CD4-positive, CD25-positive, alpha-beta regulatory T cell (primary cell): ENCODE data around the gene GPR146. TPM values are rescaled to one million over a fixed set of nuclear protein-coding genes. Genes with fewer than 3 reads are reported as not detected.
"Not testable (repeated sequence)": the region's sequence is repeated elsewhere in the genome, so short reads cannot be mapped to it uniquely, and the experiment has no call there.

ENCODE experiments used
- ATAC-seq, 2 donors: fragments of 150-1000 bp; cut with Tn5 transposase; one replicate each; pipeline ENCODE4 v1.10.0; 2021; ENCODE audit warnings: low read depth in 2 of 2, moderate number of reproducible peaks in 2 of 2, moderate library complexity in 1 of 2
- DNase-seq, 3 donors: peaks; one replicate each; pipeline versions ENCODE4 v3.0.0 to v3.0.0-alpha.2; 2012 to 2022; ENCODE audit warnings: mixed read lengths in 1 of 3
- H3K27ac ChIP-seq: one replicate; pipeline ENCODE4 v1.7.0; 2013; ENCODE audit warnings: mild to moderate bottlenecking, low read length; ENCODE audit not compliant: insufficient read depth, poor library complexity, severe bottlenecking
- H3K27me3 ChIP-seq: one replicate; pipeline ENCODE4 v1.7.0; 2013; ENCODE audit warnings: low read length; ENCODE audit not compliant: control insufficient read depth, insufficient read depth
- H3K36me3 ChIP-seq: one replicate; pipeline ENCODE4 v1.7.0; 2013; ENCODE audit warnings: mild to moderate bottlenecking, low read length, moderate library complexity; ENCODE audit not compliant: control insufficient read depth, insufficient read depth
- H3K4me1 ChIP-seq: 2 replicates; pipeline ENCODE4 v1.7.0; 2013; ENCODE audit warnings: mild to moderate bottlenecking, low read length; ENCODE audit not compliant: insufficient read depth, control insufficient read depth, poor library complexity, severe bottlenecking
- H3K4me3 ChIP-seq: one replicate; pipeline ENCODE4 v1.7.0; 2013; ENCODE audit warnings: low read depth, mild to moderate bottlenecking, low read length, moderate library complexity
- H3K9me3 ChIP-seq, 2 experiments: 1 replicate in 1 of 2; 2 replicates in 1 of 2; pipeline ENCODE4 v1.7.0; 2013; ENCODE audit warnings: low read length in 2 of 2, mild to moderate bottlenecking in 1 of 2, moderate library complexity in 1 of 2; ENCODE audit not compliant: control insufficient read depth in 2 of 2
- H3K27ac Mint-ChIP-seq, 3 donors: one replicate each; pipeline ENCODE4 v1.8.0; 2020 to 2022; ENCODE audit warnings: mild to moderate bottlenecking in 3 of 3, mixed read lengths in 3 of 3, moderate library complexity in 2 of 3
- H3K27me3 Mint-ChIP-seq: one replicate; pipeline ENCODE4 v1.8.0; 2022; ENCODE audit warnings: mild to moderate bottlenecking, mixed read lengths
- H3K36me3 Mint-ChIP-seq: one replicate; pipeline ENCODE4 v1.8.0; 2020; ENCODE audit warnings: mixed read lengths
- H3K4me1 Mint-ChIP-seq, 4 donors: one replicate each; pipeline ENCODE4 v1.8.0; 2020 to 2022; ENCODE audit warnings: mixed read lengths in 4 of 4, mild to moderate bottlenecking in 1 of 4
- H3K4me3 Mint-ChIP-seq, 4 donors: one replicate each; pipeline ENCODE4 v1.8.0; 2020 to 2022; ENCODE audit warnings: mild to moderate bottlenecking in 4 of 4, mixed read lengths in 4 of 4, moderate library complexity in 3 of 4
- H3K9me3 Mint-ChIP-seq, 7 donors: one replicate each; pipeline ENCODE4 v1.8.0; 2020 to 2022; ENCODE audit warnings: mixed read lengths in 7 of 7, mild to moderate bottlenecking in 3 of 7, moderate library complexity in 2 of 7
- polyA plus RNA-seq, 4 donors: library from polyadenylated mRNA; unstranded; fragments of 300-500 nt; fragmentation: Illumina TruSeq; gene quantifications; one replicate each; pipeline ENCODE4 v1.2.3, GENCODE V29; 2021
- total RNA-seq: library from RNA; stranded (reverse); gene quantifications from one replicate; pipeline ENCODE4 v1.2.3, GENCODE V29; 2022

GPR146 gene
- total and polyA plus RNA-seq, 5 donors from 2014 or later: 14.1 to 26.4 (median 21.3) TPM

DNA sequence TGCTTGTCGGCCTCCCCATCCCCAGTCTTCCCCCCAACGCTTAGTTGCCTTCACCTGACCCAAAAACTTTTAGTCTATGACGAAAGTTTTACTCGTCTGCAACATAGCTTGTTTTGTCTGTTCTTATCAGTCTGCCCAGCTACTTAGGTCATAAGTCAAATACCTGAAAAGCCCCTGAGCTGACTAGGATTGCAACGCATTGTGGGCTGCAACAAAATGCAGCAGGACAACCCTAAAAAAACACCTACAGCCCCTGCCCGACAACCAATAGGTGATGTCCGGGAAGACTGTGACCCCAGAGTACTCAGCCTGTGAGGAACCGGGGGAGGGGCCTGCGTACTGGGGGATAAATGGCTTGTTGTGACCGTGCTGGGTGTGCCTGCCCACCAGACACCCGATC lies 24.3 kb downstream of the GPR146 start:
- no peak overlapping the region for H3K27ac Mint-ChIP-seq
- ATAC-seq (no peak), DNase-seq (no peak)
- no peaks in the 10 kb centered on the region for H3K36me3 Mint-ChIP-seq
- H3K4me1 Mint-ChIP-seq: peaks cover 0 to 12% (median 4%) of the 10 kb centered on the region in 4 donors
- H3K9me3 ChIP-seq: no peaks in the 10 kb centered on the region
- peaks cover 12% of the 10 kb centered on the region for H3K4me1 ChIP-seq
- H3K36me3 ChIP-seq: no peaks in the 10 kb centered on the region
- H3K9me3 Mint-ChIP-seq: peaks cover 0 to 3% (median 0%) of the 10 kb centered on the region in 7 donors
- no peaks in the 10 kb centered on the region for H3K27me3 ChIP-seq
- H3K27me3 Mint-ChIP-seq: peaks cover 4% of the 10 kb centered on the region
- H3K27ac ChIP-seq: no peak overlapping the region
- no peak overlapping the region for H3K4me3 Mint-ChIP-seq
- no peak overlapping the region for H3K4me3 ChIP-seq

DNA sequence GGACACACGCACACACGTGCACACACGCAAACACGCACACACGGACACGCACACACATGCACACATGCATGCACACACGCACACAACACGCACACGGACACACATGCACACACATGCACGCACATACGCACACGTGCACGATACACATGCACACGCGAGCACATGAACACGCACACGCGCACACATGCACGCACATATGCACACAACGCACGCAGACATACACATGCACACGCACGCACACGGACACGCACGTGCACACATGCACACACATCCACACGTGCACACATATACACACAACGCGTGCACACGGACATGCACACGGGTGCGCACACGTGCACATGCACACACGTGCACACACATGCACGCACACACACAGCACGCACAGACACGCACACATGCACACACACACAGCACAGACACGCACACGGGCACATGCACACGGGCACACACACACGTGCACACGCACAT lies 26.2 kb downstream of the GPR146 start:
- Mint-ChIP-seq H3K9me3 (peaks cover 0 to 3% (median 0%) of the 10 kb centered on the region in 7 donors), H3K36me3 (no peaks in the 10 kb centered on the region), H3K4me3 (no peak overlapping the region), H3K27me3 (peaks cover 2% of the 10 kb centered on the region), H3K4me1 (peaks cover 0 to 6% (median 2%) of the 10 kb centered on the region in 4 donors), H3K27ac (no peak overlapping the region)
- H3K4me3 ChIP-seq: no peak overlapping the region
- no peaks in the 10 kb centered on the region for H3K27me3 ChIP-seq
- H3K36me3 ChIP-seq: no peaks in the 10 kb centered on the region
- H3K27ac ChIP-seq: no peak overlapping the region
- DNase-seq: no peak
- no peaks in the 10 kb centered on the region for H3K9me3 ChIP-seq
- ATAC-seq: no peak
- H3K4me1 ChIP-seq: peaks cover 6% of the 10 kb centered on the region

DNA sequence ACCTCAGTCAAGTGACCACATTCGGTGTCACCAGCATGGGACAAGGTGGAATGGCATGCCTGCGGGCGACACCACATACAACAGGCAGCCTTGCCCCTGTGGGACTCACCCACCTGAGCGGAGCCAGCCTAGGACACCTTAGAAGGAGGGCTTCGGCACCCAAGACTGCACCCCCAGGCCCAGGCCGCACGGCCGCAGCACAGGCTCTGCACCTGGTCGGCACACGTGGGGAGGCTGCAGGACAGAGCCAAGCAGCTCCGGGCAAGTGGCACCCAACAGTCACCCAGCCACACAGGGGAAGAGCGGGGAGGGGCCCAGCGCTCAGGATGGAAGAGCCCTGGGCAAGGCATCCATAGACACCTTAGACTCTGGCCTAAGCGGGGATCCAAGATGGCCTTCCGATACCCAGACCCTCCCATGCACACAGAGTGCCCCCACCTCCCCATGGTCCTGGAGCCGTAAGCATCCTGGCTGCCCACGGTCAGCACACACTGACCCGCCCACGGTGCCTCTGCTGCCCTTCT lies 27.4 kb downstream of the GPR146 start:
- no peak overlapping the region for H3K27ac ChIP-seq
- H3K27me3 ChIP-seq: no peaks in the 10 kb centered on the region
- Mint-ChIP-seq H3K4me3 (no peak overlapping the region), H3K27ac (no peak overlapping the region), H3K36me3 (no peaks in the 10 kb centered on the region), H3K27me3 (no peaks in the 10 kb centered on the region), H3K9me3 (peaks cover 0 to 3% (median 0%) of the 10 kb centered on the region in 7 donors), H3K4me1 (peaks cover 0 to 5% (median under 1%) of the 10 kb centered on the region in 4 donors)
- H3K4me1 ChIP-seq: no peaks in the 10 kb centered on the region
- H3K9me3 ChIP-seq: no peaks in the 10 kb centered on the region
- H3K36me3 ChIP-seq: no peaks in the 10 kb centered on the region
- H3K4me3 ChIP-seq: no peak overlapping the region
- DNase-seq: no peak
- ATAC-seq: no peak

DNA sequence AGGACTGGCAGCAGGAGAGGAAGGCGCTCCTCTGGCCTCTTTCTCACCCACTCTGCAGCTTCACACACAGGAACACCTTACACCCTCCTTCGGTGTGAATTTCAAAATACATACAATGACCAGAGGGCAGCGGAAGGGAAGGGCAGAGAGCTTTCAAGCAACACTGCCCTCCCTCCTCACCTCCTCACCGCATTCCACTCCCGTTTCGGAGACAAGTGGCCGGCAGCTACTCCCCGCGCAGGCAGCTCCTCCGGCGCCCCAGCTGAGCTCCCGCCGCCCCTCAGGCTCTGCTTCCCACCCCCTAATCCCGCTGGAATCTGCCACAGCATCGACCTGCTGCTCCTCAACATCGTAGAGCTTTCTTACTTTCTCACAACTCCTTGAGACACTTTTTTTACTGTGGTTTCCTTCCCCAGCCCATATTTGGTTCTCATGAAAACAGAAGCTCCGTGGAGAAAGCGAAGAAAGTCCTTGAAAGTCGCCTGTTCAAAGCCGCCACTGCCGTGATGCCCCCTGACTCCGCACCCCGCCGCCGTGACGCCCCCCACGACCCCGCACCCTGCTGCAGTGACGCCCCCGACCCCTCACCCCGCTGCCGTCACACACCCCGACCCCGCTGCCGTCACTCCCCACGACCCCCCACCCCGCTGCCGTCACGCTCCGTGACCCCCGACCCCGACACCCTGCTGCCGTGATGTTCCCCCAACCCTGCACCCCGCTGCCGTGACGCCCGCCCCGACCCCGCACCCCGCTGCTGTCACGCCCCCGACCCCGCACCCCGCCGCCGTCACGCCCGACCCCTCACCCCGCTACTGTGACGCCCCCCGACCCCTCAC lies 29.0 kb downstream of the GPR146 start:
- peaks cover 0 to 3% (median 0%) of the 10 kb centered on the region in 7 donors for H3K9me3 Mint-ChIP-seq
- Histone ChIP-seq H3K27me3 (no peaks in the 10 kb centered on the region), H3K36me3 (no peaks in the 10 kb centered on the region), H3K4me3 (no peak overlapping the region), H3K9me3 (no peaks in the 10 kb centered on the region), H3K4me1 (no peaks in the 10 kb centered on the region), H3K27ac (no peak overlapping the region)
- peak overlapping the region in 1 of 3 donors; percentile 32 for H3K27ac Mint-ChIP-seq
- no peak overlapping the region for H3K4me3 Mint-ChIP-seq
- no peak for DNase-seq
- H3K4me1 Mint-ChIP-seq: peaks cover 0 to 5% (median under 1%) of the 10 kb centered on the region in 4 donors
- H3K27me3 Mint-ChIP-seq: no peaks in the 10 kb centered on the region
- H3K36me3 Mint-ChIP-seq: no peaks in the 10 kb centered on the region
- no peak for ATAC-seq

DNA sequence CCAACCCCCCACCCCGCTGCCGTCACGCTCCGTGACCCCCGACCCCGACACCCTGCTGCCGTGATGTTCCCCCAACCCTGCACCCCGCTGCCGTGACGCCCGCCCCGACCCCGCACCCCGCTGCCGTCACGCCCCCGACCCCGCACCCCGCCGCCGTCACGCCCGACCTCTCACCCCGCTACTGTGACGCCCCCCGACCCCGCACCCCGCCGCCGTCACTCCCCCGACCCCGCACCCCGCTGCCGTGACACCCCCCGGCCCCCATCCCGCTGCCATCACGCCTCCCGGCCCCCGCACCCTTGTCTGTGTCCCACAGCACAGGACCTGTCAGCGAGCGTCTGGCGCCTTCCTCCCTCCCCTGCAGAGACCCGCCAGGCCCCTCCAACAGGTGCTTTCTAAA lies 29.7 kb downstream of the GPR146 start:
- H3K36me3 ChIP-seq, DNase-seq, H3K27ac Mint-ChIP-seq, H3K9me3 Mint-ChIP-seq, H3K27me3 ChIP-seq, H3K27ac ChIP-seq, H3K4me3 Mint-ChIP-seq, ATAC-seq, H3K27me3 Mint-ChIP-seq, H3K36me3 Mint-ChIP-seq, H3K4me1 ChIP-seq, H3K9me3 ChIP-seq, H3K4me1 Mint-ChIP-seq, H3K4me3 ChIP-seq: not testable (repeated sequence)

DNA sequence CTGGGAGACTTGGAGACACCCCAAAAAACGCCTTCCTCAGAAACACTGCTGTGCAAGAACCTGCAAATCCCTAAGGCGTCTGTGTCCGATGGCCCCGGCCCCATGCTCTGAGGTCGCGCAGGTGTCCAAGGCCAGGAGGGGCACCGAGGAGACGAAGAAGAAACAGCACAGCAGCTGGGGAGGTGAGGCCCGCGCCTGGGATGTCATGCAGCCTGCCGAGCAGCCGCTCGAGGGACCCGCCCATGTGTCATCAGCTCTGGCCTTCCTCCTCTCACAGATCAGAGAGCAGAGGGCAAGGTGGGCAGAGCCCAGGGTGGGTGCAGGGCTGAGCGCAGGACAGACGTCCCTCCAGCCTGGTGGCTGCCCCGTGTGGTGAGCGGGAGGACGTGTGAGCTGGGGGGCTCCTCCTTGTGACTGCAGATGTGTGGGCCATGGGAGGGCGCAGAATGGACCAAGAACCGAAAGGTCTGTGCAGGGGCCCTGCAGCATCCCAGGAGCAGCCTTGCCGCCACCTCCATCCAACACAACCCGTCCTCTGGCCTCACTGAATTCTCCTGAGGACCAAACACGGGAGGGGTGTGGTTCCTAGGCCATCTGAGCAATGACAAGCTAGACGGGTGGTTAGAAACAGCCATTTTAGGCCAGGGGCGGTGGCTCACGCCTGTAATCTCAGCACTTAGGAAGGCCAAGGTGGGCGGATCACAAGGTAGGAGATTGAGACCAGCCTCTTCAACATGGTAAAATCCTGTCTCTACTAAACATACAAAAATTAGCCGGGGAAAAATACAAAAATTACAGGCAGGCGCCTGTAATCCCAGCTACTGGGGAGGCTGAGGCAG lies 30.5 kb downstream of the GPR146 start:
- no peak for ATAC-seq

DNA sequence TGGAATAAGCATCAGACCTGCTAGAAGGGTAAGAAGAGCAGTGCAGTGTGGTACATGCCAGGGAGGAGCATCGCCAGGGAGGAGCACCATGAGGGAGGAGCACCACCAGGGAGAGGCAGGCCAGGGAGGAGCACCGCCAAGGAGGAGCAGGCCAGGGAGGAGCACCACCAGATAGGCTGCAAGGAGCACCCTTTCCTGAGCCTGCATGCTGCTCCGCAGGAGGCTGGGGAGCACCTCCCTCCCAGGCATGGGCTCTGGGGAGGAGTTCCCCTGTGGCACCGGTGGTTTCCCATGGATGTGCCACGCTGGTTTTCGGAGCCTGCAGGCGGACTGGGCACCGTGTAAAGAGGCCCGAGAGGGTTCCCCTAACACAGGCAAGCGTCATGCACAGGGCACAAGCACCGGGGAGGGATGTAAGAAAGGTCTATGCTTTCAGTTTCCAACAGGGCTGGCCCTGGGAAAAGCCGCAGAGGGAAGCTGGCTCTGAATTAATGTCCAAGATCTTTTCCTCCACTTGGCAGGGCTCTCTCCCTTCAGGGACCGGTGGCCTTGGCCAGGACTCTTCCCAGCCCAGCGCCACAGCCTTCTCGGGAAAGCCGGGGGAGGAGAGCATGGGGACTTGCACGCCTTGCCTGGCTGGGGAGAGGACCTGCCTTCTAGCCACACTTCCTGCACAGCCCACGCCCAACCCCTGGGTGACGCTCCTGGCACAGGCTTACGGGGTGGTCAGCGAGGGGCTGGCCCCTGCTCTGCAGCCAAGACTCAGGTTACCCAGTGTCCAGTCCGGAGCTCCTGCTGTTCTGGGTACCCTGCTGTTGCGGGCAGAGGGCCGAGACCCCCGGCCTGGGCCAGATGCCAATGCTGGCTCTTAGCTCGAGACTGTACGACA lies 32.1 kb downstream of the GPR146 start:
- Histone ChIP-seq H3K27me3 (no peaks in the 10 kb centered on the region), H3K4me1 (no peaks in the 10 kb centered on the region), H3K36me3 (no peaks in the 10 kb centered on the region), H3K9me3 (no peaks in the 10 kb centered on the region), H3K4me3 (no peak overlapping the region), H3K27ac (no peak overlapping the region)
- H3K36me3 Mint-ChIP-seq: no peaks in the 10 kb centered on the region
- ATAC-seq (no peak), DNase-seq (no peak)
- no peaks in the 10 kb centered on the region for H3K9me3 Mint-ChIP-seq
- no peak overlapping the region for H3K27ac Mint-ChIP-seq
- no peaks in the 10 kb centered on the region for H3K27me3 Mint-ChIP-seq
- no peak overlapping the region for H3K4me3 Mint-ChIP-seq
- H3K4me1 Mint-ChIP-seq: peaks cover 0 to 2% (median under 1%) of the 10 kb centered on the region in 4 donors

More for the DNA sequence above, 30.5 kb downstream of the GPR146 start:
- Histone ChIP-seq H3K9me3 (no peaks in the 10 kb centered on the region), H3K27ac (no peak overlapping the region), H3K36me3 (no peaks in the 10 kb centered on the region), H3K27me3 (no peaks in the 10 kb centered on the region), H3K4me1 (no peaks in the 10 kb centered on the region), H3K4me3 (no peak overlapping the region)
- no peak for DNase-seq
- Mint-ChIP-seq H3K27ac (no peak overlapping the region), H3K27me3 (no peaks in the 10 kb centered on the region), H3K4me1 (peaks cover 0 to 5% (median under 1%) of the 10 kb centered on the region in 4 donors), H3K36me3 (no peaks in the 10 kb centered on the region), H3K4me3 (no peak overlapping the region), H3K9me3 (peaks cover 0 to 3% (median 0%) of the 10 kb centered on the region in 7 donors)
